GM21381 (cell line): ENCODE measurements around the gene DNTTIP2.
"Not testable (repeated sequence)": the region's sequence is repeated elsewhere in the genome, so short reads cannot be mapped to it uniquely, and the experiment has no call there.

Experiments
- ATAC-seq: cut with Tn5 transposase; IDR thresholded peaks from one replicate; pipeline ENCODE4 v1.9.1; 2021; ENCODE audit warnings: mild to moderate bottlenecking, moderate library complexity; ENCODE audit not compliant: unreplicated experiment

DNTTIP2 gene

GRCh38 chr1:93878889-93879586, at the start of gene DNTTIP2:
Gene DNTTIP2, minus strand, starts transcription at chr1:93879206. Its CDS starts 58 bp downstream, at chr1:93879148.
- ATAC-seq: peak; percentile 96

- ATAC-seq: no peak
Measured at GRCh38 chr1:93925206-93925605, 46.2 kb upstream of the DNTTIP2 start.

- no peak for ATAC-seq
Measured at GRCh38 chr1:93919780-93920179, 40.8 kb upstream of the DNTTIP2 start.

- ATAC-seq: no peak
Measured at GRCh38 chr1:93917302-93917701, 38.3 kb upstream of the DNTTIP2 start.

GRCh38 chr1:93910880-93911279, 31.9 kb upstream of the DNTTIP2 start:
- ATAC-seq: not testable (repeated sequence)

DNA sequence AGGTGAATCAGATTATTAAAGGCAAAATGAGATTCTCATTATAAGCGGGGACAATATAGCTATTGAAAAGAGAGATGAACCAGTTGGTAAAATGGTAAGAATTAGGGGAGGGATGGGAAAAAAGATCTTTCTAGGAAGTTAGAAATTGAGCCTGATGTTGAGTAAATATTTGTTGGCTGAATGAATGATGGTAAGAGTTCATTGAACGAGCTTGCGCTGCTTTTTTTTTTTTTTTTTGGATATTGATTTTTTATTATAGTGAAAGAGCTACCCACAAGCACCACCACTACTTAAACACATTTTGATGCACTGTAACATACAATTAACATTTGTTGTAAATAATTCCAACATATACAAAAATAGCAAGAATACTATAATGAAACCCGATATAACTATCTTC, 31.3 kb upstream of the DNTTIP2 start:
- ATAC-seq: no peak

DNA sequence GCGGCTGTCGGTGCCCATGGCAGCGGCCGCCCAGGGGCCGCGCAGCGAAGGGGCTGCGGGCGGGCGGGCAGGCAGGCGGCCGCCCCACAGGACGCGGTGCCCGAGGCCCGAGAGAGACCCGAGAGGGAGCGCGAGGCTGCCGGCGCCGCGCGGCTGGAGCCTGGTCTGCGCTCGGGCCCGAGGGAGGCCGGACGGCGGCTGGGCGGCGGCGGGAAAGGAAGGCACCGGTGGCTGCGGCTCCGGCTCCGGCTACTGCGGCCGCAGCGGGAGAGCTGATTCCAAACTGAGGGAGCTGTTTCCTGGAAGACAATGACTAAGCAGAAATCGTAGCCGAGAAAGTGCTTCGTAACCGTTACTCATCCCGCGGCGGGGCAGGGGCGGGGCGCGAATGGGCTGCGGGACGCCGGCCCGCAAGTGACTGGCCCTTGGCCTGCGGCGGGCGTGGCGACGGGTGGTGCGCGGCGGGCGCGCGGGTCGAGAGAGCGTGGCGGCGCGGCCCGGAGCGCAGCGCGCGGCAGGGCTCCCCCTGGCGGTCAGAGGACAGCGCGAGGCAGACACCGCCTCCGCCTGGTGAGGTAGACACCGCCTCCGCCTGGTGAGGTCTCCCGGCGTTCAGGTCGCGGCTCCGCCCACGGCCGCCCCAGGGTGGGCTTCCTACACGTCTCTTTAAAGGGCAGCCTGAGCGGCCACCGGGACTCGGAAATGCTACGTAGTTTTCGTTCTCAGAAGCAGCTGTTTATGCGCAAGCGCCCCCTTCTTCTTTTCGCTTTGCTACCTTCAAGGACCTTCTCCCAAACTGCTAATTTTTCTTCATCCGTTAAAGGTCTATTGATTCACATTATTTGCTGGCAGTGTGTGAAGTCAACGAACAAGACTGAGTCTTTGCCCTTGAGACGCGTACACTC, 30.4 kb upstream of the DNTTIP2 start, which contains the start of gene GCLM:
TSS of gene GCLM (minus strand) at position 285 of the 905 bp plus-strand sequence. CDS start at position 18, 267 bp downstream.
- ATAC-seq: peak; percentile 90

DNA sequence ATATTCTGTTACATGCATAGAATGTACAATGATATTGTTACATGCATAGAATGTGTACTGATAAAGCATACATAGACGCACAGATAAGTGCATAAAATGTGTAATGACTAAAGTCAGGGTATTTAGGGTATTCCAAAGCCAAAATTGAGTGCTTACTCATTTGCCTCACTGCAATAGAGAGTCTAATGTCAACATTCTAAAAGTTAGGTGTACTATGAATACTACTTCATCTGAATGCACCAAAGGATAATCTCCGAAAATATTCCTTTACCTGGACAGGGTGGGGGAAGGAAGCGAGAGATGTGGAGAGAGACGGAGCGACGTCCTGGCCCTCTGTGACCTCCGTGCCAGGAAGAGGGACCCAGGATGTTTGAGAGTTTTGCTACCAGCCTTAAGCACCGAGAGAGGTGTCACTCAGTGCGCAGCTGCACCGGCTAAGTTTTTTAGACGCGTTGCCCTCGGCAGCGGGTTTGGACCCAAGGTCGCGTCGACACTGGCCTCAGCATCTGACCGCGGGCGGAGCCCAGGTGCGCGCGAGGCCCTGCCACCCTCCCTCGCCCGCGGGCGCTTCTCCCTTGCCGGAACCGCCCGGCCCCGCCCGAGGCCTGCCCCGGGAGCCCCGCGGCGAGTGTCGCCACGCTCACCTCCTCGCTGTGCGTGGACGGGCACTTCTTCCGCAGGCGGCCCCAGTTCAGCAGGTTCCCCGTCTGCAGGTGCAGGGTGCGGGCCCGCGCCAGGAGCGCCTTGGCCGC, 29.6 kb upstream of the DNTTIP2 start:
- peak; percentile 36 for ATAC-seq

DNA sequence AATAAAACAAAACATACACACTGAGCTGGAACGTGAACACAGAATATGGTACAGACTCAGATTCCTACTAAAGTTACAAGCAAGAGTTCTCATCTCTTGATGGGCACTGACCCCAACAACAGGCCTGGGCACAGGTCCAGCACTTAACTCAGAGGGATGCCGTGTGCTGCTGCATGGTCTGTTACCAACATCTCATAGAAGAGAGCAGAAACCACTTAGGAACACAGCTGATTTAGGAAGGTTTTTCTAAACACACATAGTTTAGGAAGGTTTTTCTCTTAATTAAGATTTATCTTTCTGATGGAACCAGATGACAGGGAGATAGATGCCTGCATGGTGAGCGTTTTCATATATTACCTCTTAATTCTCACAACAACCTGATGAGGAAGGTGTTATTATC, 28.7 kb upstream of the DNTTIP2 start:
- no peak for ATAC-seq

DNA sequence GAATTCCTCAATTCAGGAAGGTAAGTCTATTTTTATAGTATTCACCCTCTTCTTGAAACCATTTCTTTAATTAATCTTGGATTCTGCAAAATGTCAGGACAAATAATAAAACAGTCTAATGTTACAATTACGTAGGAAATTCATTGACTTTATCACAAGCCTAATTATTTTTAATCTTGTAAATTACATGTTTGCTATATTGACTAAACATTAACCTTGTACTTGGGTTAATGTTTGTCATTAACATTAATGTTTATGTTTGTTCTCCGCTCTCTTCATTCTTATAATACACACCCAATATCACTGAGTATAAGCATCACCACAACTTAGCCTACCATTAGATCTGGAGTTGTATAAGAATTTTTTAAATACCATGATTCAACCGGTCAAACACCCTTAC, 27.5 kb upstream of the DNTTIP2 start:
- ATAC-seq: no peak

- no peak for ATAC-seq
Measured at GRCh38 chr1:93905734-93906133, 26.7 kb upstream of the DNTTIP2 start.

GRCh38 chr1:93905051-93905450, 26.0 kb upstream of the DNTTIP2 start:
- ATAC-seq: no peak

DNA sequence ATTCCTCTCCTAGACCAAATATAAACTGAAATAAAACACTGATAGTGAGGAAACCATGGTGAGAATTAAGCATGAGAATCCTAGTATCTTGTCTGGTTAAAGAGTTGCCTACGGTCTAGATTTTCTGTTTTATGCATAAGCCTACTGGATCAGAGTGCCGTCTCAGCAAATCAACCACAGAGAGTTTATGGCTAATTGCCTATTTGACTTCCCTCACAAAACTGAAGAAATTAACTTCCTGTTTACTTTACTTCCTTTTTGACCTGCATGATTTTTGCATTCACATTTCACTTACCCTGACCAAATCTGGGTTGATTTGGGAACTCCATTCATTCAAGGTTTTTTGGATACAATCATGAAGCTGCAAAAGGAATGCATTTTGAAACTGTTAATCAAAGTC, 25.2 kb upstream of the DNTTIP2 start:
- ATAC-seq: no peak

- no peak for ATAC-seq
Measured at GRCh38 chr1:93900723-93901504, 21.9 kb upstream of the DNTTIP2 start.

GRCh38 chr1:93899543-93900207, 20.7 kb upstream of the DNTTIP2 start:
- no peak for ATAC-seq

DNA sequence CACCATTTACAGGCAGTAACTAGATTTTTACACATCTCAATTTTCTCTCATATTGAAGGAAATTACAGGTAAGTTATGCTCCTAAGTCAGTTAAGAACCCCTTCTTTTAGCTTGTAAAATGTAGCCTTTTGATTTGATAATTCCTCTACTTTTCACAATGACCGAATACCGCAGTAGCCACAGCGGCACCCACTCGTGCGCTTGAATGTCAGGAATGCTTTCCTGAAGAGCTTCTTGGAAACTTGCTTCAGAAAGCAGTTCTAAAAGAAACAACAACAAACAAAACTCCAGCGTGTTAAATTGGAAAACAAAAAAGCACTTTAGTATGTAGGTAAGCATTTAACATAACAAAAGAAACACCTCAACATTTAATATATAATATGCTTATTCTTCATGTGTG, 9.9 kb upstream of the DNTTIP2 start:
- no peak for ATAC-seq

GRCh38 chr1:93882269-93882668, 3.3 kb upstream of the DNTTIP2 start:
- no peak for ATAC-seq

- no peak for ATAC-seq
Measured at GRCh38 chr1:93880731-93881130, 1.7 kb upstream of the DNTTIP2 start.

GRCh38 chr1:93878501-93878888, 511 bp downstream of the DNTTIP2 start:
- peak; percentile 48 for ATAC-seq

DNA sequence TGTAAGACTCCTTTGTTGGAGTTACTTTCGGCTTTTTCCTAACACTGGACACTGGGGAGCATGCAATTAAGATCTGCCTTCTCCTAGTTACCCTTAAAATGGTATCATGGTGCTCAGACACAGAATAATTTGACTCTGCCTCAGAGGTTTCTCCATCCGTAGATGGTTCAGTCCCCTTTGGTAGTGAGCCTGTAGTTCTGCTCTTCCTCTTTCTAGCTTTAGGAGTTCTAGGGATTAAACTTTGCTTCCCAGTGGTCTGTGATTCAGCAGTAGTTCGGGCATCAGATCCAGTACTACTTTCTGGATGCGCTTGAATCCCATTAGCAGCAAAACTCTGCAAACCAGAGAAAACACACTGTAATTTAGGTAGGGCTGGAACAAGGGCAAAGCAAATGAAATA, 1.5 kb downstream of the DNTTIP2 start:
- no peak for ATAC-seq
